Natural killer cell (primary cell): ENCODE data around the gene PLBD2. TPM values are rescaled to one million over a fixed set of nuclear protein-coding genes. Genes with fewer than 3 reads are reported as not detected.
A peak's percentile ranks its signal among the peaks of the same experiment; 100 is the strongest.

Experiments
- ATAC-seq, 3 donors: fragments of 150-1000 bp in 2 of 3; fragments of 200-7000 bp in 1 of 3; cut with Tn5 transposase; 1 replicate in 1 of 3; 2 replicates in 2 of 3; pipeline ENCODE4 v1.10.0; 2021; ENCODE audit warnings: mild to moderate bottlenecking in 2 of 3, moderate library complexity in 2 of 3
- DNase-seq, 2 donors: peaks; one replicate each; pipeline versions ENCODE4 v3.0.0 to v3.0.0-alpha.2; 2013 to 2021; ENCODE audit warnings: mixed read lengths in 1 of 2
- H3K27ac ChIP-seq: one replicate; pipeline ENCODE4 v1.5.1; 2013; ENCODE audit warnings: mild to moderate bottlenecking, low read length
- H3K27me3 ChIP-seq: one replicate; pipeline ENCODE4 v1.6.1; 2013; ENCODE audit warnings: low read length; ENCODE audit not compliant: control insufficient read depth, insufficient read depth
- H3K36me3 ChIP-seq: one replicate; pipeline ENCODE4 v1.6.1; 2013; ENCODE audit warnings: low read length; ENCODE audit not compliant: control insufficient read depth, insufficient read depth
- H3K4me1 ChIP-seq: one replicate; pipeline ENCODE4 v1.6.1; 2013; ENCODE audit warnings: low read length; ENCODE audit not compliant: control insufficient read depth, insufficient read depth
- H3K4me3 ChIP-seq: one replicate; pipeline ENCODE4 v1.5.1; 2013; ENCODE audit warnings: low read length
- H3K9me3 ChIP-seq: one replicate; pipeline ENCODE4 v1.6.1; 2013; ENCODE audit warnings: low read length; ENCODE audit not compliant: control insufficient read depth, insufficient read depth
- H3K27ac Mint-ChIP-seq, 2 donors: one replicate each; pipeline ENCODE4 v1.8.0; 2022; ENCODE audit warnings: mild to moderate bottlenecking in 2 of 2, mixed read lengths in 2 of 2, moderate library complexity in 1 of 2
- H3K27me3 Mint-ChIP-seq, 2 donors: one replicate each; pipeline ENCODE4 v1.8.0; 2022; ENCODE audit warnings: low read depth in 2 of 2, mixed read lengths in 2 of 2
- H3K36me3 Mint-ChIP-seq: one replicate; pipeline ENCODE4 v1.8.0; 2022; ENCODE audit warnings: mixed read lengths
- H3K4me1 Mint-ChIP-seq, 2 donors: one replicate each; pipeline ENCODE4 v1.8.0; 2022; ENCODE audit warnings: mixed read lengths in 2 of 2
- H3K4me3 Mint-ChIP-seq: one replicate; pipeline ENCODE4 v1.8.0; 2022; ENCODE audit warnings: mild to moderate bottlenecking, moderate library complexity, mixed read lengths
- H3K9me3 Mint-ChIP-seq, 2 donors: one replicate each; pipeline ENCODE4 v1.8.0; 2022; ENCODE audit warnings: mixed read lengths in 2 of 2
- WGBS: methylation state at CpG from one replicate; pipeline ENCODE4 v1.1.7; 2013; ENCODE audit warnings: missing lambda C conversion rate; ENCODE audit not compliant: insufficient coverage; 5-methylcytosine and 5-hydroxymethylcytosine counted together
- intact Hi-C: fragments of 100-400 bp; cut with micrococcal nuclease; formaldehyde crosslinking; loops from one replicate; pipeline ENCODE4 v1.14.2; 2022
- total RNA-seq, 4 donors: library from RNA; stranded (reverse); fragments of 120-200 nt in 1 of 4; gene quantifications; one replicate each; pipeline versions ENCODE4 v1.2.3 to v1.2.4, GENCODE V29; 2013 to 2022
- TF ChIP-seq, protein P1 (sequence below): fragments of 200-600 bp; IDR thresholded peaks from one replicate; pipeline ENCODE4 v1.8.0; 2022; ENCODE audit warnings: antibody characterized with exemption

Gene PLBD2
- total RNA-seq, 3 donors from 2014 or later (not counting 1 experiment from before 2014, with no cell fraction given) = 15.5 to 18.1 (median 16.3) TPM

DNA sequence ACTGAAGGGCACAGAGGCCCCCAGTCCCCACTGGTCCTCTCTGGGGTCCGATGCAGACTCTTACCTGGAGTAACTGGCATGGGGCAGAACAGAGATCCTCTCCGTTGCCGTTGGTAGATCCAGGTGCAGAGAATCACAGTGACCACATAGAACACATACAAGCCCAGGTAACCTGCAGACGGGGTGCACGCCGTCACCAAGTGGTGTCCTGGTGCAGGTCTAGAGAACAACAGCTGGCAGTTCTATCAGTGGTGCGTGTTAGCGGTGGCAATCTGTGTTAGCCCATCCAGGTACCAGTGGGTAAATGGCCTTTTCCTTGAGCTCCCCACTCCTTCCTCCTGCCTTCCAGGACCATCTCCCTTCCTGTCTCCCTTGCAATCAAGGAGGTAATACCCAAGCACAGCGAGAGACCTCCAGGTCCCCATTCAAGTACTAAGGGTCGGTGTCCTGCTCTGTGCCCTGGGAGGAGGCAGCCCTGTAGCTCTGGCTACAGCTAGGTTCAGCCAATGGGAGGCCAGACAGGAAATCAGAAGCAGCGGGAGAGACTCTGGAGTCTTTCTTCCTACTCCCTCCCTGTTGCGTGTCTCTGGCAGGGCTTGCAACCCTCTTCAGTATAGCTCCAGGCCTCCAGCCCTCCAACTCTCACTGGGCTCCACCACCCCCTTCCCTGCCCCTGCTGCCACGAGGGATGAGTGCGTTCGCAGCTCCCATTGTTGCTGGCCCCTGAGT lies 39.3 kb upstream of the PLBD2 start:
- H3K27me3 ChIP-seq = no peaks in the 10 kb centered on the region
- TF ChIP-seq, protein P1, sequence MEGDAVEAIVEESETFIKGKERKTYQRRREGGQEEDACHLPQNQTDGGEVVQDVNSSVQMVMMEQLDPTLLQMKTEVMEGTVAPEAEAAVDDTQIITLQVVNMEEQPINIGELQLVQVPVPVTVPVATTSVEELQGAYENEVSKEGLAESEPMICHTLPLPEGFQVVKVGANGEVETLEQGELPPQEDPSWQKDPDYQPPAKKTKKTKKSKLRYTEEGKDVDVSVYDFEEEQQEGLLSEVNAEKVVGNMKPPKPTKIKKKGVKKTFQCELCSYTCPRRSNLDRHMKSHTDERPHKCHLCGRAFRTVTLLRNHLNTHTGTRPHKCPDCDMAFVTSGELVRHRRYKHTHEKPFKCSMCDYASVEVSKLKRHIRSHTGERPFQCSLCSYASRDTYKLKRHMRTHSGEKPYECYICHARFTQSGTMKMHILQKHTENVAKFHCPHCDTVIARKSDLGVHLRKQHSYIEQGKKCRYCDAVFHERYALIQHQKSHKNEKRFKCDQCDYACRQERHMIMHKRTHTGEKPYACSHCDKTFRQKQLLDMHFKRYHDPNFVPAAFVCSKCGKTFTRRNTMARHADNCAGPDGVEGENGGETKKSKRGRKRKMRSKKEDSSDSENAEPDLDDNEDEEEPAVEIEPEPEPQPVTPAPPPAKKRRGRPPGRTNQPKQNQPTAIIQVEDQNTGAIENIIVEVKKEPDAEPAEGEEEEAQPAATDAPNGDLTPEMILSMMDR = no peak
- no peak overlapping the region for H3K27ac ChIP-seq
- no peak for DNase-seq
- H3K36me3 Mint-ChIP-seq = no peaks in the 10 kb centered on the region
- no peaks in the 10 kb centered on the region for H3K9me3 ChIP-seq
- H3K27me3 Mint-ChIP-seq = no peaks in the 10 kb centered on the region
- no peak for ATAC-seq
- intact Hi-C loops = no loop called here
- H3K4me3 Mint-ChIP-seq = no peak overlapping the region
- peaks cover 36% of the 10 kb centered on the region for H3K36me3 ChIP-seq
- H3K9me3 Mint-ChIP-seq = no peaks in the 10 kb centered on the region
- peaks cover 7 to 12% of the 10 kb centered on the region in 2 donors for H3K4me1 Mint-ChIP-seq
- WGBS = 99% methylated on average over 15 of the region's 15 CpGs
- H3K27ac Mint-ChIP-seq = no peak overlapping the region
- H3K4me3 ChIP-seq = no peak overlapping the region
- H3K4me1 ChIP-seq = no peaks in the 10 kb centered on the region

DNA sequence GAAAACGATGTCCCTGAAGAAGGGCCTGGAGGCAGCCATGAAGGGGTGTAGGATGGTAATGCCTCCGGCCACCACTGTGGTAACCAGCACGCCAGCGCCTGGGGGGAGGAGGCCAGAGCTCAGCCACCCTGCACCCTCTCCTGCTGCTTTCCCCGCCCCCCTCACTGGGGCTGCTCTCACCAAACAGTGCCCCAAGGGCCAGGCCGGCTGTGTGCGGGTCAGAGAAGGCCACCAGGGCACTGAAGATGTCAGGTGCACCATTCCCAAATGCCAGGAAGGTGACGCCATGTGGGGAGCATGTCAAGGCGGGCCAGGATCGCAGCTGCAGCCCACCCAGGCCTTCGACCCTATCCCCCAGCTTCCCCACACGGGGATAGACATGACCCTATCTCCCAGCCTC lies 38.0 kb upstream of the PLBD2 start:
- ATAC-seq (no peak), DNase-seq (no peak)
- no peaks in the 10 kb centered on the region for H3K9me3 ChIP-seq
- no peaks in the 10 kb centered on the region for H3K9me3 Mint-ChIP-seq
- H3K4me1 Mint-ChIP-seq = peaks cover 7 to 12% of the 10 kb centered on the region in 2 donors
- 97% methylated on average over 12 of the region's 12 CpGs for WGBS
- no peaks in the 10 kb centered on the region for H3K36me3 Mint-ChIP-seq
- H3K4me3 Mint-ChIP-seq = no peak overlapping the region
- no peak overlapping the region for H3K27ac Mint-ChIP-seq
- TF ChIP-seq, protein P1 = no peak
- no peaks in the 10 kb centered on the region for H3K27me3 ChIP-seq
- no peaks in the 10 kb centered on the region for H3K27me3 Mint-ChIP-seq
- peaks cover 32% of the 10 kb centered on the region for H3K36me3 ChIP-seq
- H3K4me1 ChIP-seq = no peaks in the 10 kb centered on the region
- intact Hi-C loops = no loop called here
- H3K4me3 ChIP-seq = no peak overlapping the region
- H3K27ac ChIP-seq = no peak overlapping the region

DNA sequence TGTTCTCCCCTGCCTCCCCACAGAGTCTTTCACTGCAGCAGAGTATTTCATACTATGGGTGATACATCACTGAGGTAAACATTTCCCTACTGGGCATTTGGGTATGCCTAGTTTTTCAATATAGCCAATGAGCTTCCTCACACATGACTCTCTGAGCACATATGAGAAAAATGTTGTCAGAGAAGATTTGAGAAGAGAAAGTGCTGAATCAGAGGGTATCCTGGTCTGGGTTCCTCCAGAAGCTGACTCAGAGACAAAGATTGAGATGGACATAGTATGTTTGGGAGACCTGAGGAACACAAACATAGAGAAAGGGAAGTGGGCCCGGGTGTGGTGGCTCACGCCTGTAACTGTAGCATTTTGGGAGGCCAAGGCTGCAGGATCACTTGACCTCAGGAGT lies 36.0 kb upstream of the PLBD2 start:
- 100% methylated on average over 2 of the region's 2 CpGs for WGBS
- no peak for DNase-seq
- Mint-ChIP-seq H3K27me3 (no peaks in the 10 kb centered on the region), H3K4me3 (no peak overlapping the region), H3K9me3 (no peaks in the 10 kb centered on the region), H3K36me3 (no peaks in the 10 kb centered on the region), H3K4me1 (peaks cover 7 to 12% of the 10 kb centered on the region in 2 donors), H3K27ac (peak overlapping the region in 1 of 2 donors; percentile 42)
- Histone ChIP-seq H3K9me3 (no peaks in the 10 kb centered on the region), H3K27ac (no peak overlapping the region), H3K36me3 (peaks cover 28% of the 10 kb centered on the region), H3K4me3 (no peak overlapping the region), H3K27me3 (no peaks in the 10 kb centered on the region), H3K4me1 (no peaks in the 10 kb centered on the region)
- TF ChIP-seq, protein P1 = no peak
- no peak for ATAC-seq
- intact Hi-C loops = no loop called here

DNA sequence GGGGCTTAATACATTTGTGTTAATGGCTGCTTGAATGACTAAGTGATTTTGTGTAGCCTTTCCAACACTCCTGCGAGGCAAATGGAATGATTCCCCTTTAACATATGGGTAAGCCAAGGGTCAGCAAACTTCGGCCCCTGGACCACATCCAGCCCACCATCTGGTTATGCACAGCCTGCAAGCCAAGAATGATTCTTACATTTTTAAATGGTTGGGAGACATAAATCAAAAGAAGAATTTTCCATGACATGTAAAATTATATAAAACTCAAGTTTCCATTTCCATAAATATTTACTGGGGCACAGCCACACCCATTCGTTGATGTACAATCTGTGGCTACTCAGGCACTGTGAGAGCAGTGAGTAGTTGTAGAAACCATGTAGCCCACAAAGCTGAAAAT lies 32.5 kb upstream of the PLBD2 start:
- Mint-ChIP-seq H3K36me3 (no peaks in the 10 kb centered on the region), H3K27me3 (no peaks in the 10 kb centered on the region), H3K4me1 (peaks cover 7 to 28% of the 10 kb centered on the region in 2 donors), H3K27ac (no peak overlapping the region), H3K9me3 (no peaks in the 10 kb centered on the region), H3K4me3 (no peak overlapping the region)
- TF ChIP-seq, protein P1 = no peak
- intact Hi-C loops = no loop called here
- ATAC-seq = no peak
- WGBS = 86% methylated on average over 3 of the region's 3 CpGs
- H3K4me1 ChIP-seq = no peaks in the 10 kb centered on the region
- H3K36me3 ChIP-seq = peaks cover 14% of the 10 kb centered on the region
- no peak overlapping the region for H3K27ac ChIP-seq
- no peaks in the 10 kb centered on the region for H3K9me3 ChIP-seq
- no peak for DNase-seq
- no peak overlapping the region for H3K4me3 ChIP-seq
- H3K27me3 ChIP-seq = no peaks in the 10 kb centered on the region
